ENCODE measurements around the gene COBL. TPM values are rescaled to one million over a fixed set of nuclear protein-coding genes. Genes with fewer than 3 reads are reported as not detected.

COBL gene
- total RNA-seq, 1 experiment from 2014 or later, result 51.4 TPM

DNA sequence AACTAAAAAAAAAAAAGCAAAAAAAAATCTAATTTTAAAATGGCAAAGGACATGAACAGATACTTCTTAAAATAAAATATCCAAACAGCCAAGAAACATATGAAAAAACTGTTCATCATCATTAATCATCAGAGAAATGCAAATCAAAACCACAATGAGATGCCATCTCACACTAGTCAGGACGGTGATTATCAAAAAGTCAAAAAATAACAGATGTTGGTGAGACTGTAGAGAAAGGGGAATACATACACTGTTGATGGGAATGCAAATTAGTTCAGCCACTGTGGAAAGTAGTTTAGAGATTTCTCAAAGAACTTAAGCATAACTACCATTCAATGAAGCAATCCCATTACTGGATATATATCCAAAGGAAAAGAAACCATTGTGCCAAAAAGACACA lies 30.2 kb downstream of the COBL start:
- H3K27me3 ChIP-seq (ENCODE audit: insufficient read depth, low read depth), result no peaks in the 10 kb centered on the region
- H2AFZ ChIP-seq, result no peak overlapping the region
- no peaks in the 10 kb centered on the region for H3K36me3 ChIP-seq (ENCODE audit: low read depth)
- H3K79me2 ChIP-seq (ENCODE audit: low read depth), result peaks cover 43% of the 10 kb centered on the region; the same call in 1 of the 2 replicates
- H3K9me2 ChIP-seq (ENCODE audit: insufficient read depth), result no peaks in the 10 kb centered on the region
- POLR2A ChIA-PET (ENCODE audit: unreplicated experiment), result interaction anchor here (0.7 kb wide), 1 partner anchor 35 kb away, joined by 19 read pairs; no protein-coding TSS in a partner anchor
- H3F3A ChIP-seq (ENCODE audit: insufficient read depth, low read depth), result peaks cover 14% of the 10 kb centered on the region; the same call in 1 of the 2 replicates
- CTCF ChIA-PET, result no interaction called here
- peaks cover 9% of the 10 kb centered on the region for H3K9me3 ChIP-seq (ENCODE audit: insufficient read depth, low read depth)
- no peaks in the 10 kb centered on the region; the same call in none of the 2 replicates for H4K20me1 ChIP-seq (ENCODE audit: insufficient read depth)
- DNase-seq, result no peak
- peaks cover 17% of the 10 kb centered on the region for H3K4me1 ChIP-seq (replicated peaks; ENCODE audit: insufficient read depth)
- no peak overlapping the region for H3K27ac ChIP-seq
- BruUV-seq (replicated peaks), result no TSS peak
- H3K4me2 ChIP-seq, result no peak overlapping the region
- TF ChIP-seq, protein P1, sequence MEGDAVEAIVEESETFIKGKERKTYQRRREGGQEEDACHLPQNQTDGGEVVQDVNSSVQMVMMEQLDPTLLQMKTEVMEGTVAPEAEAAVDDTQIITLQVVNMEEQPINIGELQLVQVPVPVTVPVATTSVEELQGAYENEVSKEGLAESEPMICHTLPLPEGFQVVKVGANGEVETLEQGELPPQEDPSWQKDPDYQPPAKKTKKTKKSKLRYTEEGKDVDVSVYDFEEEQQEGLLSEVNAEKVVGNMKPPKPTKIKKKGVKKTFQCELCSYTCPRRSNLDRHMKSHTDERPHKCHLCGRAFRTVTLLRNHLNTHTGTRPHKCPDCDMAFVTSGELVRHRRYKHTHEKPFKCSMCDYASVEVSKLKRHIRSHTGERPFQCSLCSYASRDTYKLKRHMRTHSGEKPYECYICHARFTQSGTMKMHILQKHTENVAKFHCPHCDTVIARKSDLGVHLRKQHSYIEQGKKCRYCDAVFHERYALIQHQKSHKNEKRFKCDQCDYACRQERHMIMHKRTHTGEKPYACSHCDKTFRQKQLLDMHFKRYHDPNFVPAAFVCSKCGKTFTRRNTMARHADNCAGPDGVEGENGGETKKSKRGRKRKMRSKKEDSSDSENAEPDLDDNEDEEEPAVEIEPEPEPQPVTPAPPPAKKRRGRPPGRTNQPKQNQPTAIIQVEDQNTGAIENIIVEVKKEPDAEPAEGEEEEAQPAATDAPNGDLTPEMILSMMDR (conservative IDR thresholded peaks at IDR 0.05), result no peak
- TF ChIP-seq EZH2 (IDR thresholded peaks at IDR 0.05; ENCODE audit: low read depth), result no peak
- intact Hi-C loops (cut with micrococcal nuclease; ENCODE audit: unreplicated experiment), result no loop called here
- H3K4me3 ChIP-seq, result no peak overlapping the region

- H3K36me3 ChIP-seq (ENCODE audit: low read depth), result no peaks in the 10 kb centered on the region
- CTCF ChIA-PET, result no interaction called here
- H3K9me2 ChIP-seq (ENCODE audit: insufficient read depth), result no peaks in the 10 kb centered on the region
- peaks cover 9% of the 10 kb centered on the region for H3K9me3 ChIP-seq (ENCODE audit: insufficient read depth, low read depth)
- no peak for DNase-seq
- no peak overlapping the region for H3K27ac ChIP-seq
- no TSS peak for BruUV-seq (replicated peaks)
- no peaks in the 10 kb centered on the region for H3K27me3 ChIP-seq (ENCODE audit: insufficient read depth, low read depth)
- H3K4me3 ChIP-seq, result no peak overlapping the region
- no peak overlapping the region for H3K4me2 ChIP-seq
- H3F3A ChIP-seq (ENCODE audit: insufficient read depth, low read depth), result 0 out of 2 replicates have a peak, but pooled peaks cover 7% of the 10 kb centered on the region
- peaks cover 20% of the 10 kb centered on the region; the same call in 1 of the 2 replicates for H3K79me2 ChIP-seq (ENCODE audit: low read depth)
- no peaks in the 10 kb centered on the region; the same call in 1 of the 2 replicates for H3K4me1 ChIP-seq (replicated peaks; ENCODE audit: insufficient read depth)
- intact Hi-C loops (cut with micrococcal nuclease; ENCODE audit: unreplicated experiment), result no loop called here
- TF ChIP-seq, protein P1 (conservative IDR thresholded peaks at IDR 0.05), result no peak
- no peak for TF ChIP-seq EZH2 (IDR thresholded peaks at IDR 0.05; ENCODE audit: low read depth)
- peaks cover 3% of the 10 kb centered on the region; the same call in 1 of the 2 replicates for H4K20me1 ChIP-seq (ENCODE audit: insufficient read depth)
- no peak overlapping the region for H2AFZ ChIP-seq
- POLR2A ChIA-PET (ENCODE audit: unreplicated experiment), result interaction anchor here (0.6 kb wide), 1 partner anchor 34 kb away, joined by 3 read pairs; no protein-coding TSS in a partner anchor
Measured at GRCh38 chr7:51280156-51280555, 36.5 kb downstream of the COBL start.

DNA sequence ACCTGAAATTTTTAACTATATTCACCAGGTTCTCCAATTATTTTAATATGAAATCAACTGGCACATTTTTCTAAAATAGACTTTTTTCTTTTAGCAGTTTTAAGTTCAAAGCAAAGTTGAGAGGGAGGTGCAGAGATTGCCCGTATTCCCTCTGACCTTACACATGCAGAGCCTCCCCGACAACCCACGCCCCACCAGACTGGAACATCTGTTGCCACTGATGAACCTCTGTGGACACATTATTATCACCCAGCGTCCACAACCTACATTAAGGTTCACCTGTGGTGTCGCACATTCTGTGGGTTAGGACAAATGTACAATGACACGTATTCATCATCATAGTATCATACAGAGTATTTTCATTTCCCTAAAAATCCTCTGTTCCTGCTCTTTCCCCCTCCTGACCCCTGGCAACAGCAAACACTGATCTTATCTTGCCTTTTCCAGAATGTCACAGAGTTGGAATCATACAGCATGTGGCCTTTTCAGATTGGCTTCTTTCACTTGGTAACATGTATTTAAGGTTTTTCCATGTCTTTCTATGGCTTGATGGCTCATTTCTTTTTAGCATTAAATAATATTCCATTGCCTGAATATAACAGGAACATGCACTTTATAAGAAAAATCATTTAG lies 37.1 kb downstream of the COBL start:
- H3K4me3 ChIP-seq, result no peak overlapping the region
- no peaks in the 10 kb centered on the region for H3K36me3 ChIP-seq (ENCODE audit: low read depth)
- no peaks in the 10 kb centered on the region for H3K9me2 ChIP-seq (ENCODE audit: insufficient read depth)
- no peaks in the 10 kb centered on the region for H3K27me3 ChIP-seq (ENCODE audit: insufficient read depth, low read depth)
- CTCF ChIA-PET, result no interaction called here
- 0 out of 2 replicates have a peak, but pooled peaks cover 7% of the 10 kb centered on the region for H3F3A ChIP-seq (ENCODE audit: insufficient read depth, low read depth)
- intact Hi-C loops (cut with micrococcal nuclease; ENCODE audit: unreplicated experiment), result no loop called here
- H3K4me2 ChIP-seq, result no peak overlapping the region
- no peak overlapping the region for H3K27ac ChIP-seq
- H4K20me1 ChIP-seq (ENCODE audit: insufficient read depth), result peaks cover 3% of the 10 kb centered on the region; the same call in 1 of the 2 replicates
- H2AFZ ChIP-seq, result no peak overlapping the region
- peaks cover 17% of the 10 kb centered on the region; the same call in 1 of the 2 replicates for H3K79me2 ChIP-seq (ENCODE audit: low read depth)
- DNase-seq, result no peak
- TF ChIP-seq, protein P1 (conservative IDR thresholded peaks at IDR 0.05), result no peak
- no peak for TF ChIP-seq EZH2 (IDR thresholded peaks at IDR 0.05; ENCODE audit: low read depth)
- H3K4me1 ChIP-seq (replicated peaks; ENCODE audit: insufficient read depth), result no peaks in the 10 kb centered on the region; the same call in 1 of the 2 replicates
- BruUV-seq (replicated peaks), result no TSS peak
- H3K9me3 ChIP-seq (ENCODE audit: insufficient read depth, low read depth), result peaks cover 9% of the 10 kb centered on the region
- POLR2A ChIA-PET (ENCODE audit: unreplicated experiment), result no interaction called here
